ENCODE results near the gene SS18L1.

- TF ChIP-seq CTCF (IDR thresholded peaks at IDR 0.05) (no peak), POLR2A (IDR thresholded peaks at IDR 0.05) (no peak)
These were observed 20.0 kb upstream of the SS18L1 start for GRCh38 chr20:62123450-62124118.

Data from uterus (tissue), 2 donors.